AG09319 (cell line): ENCODE results near the gene ZNF680.

Source experiments
- DNase-seq: peaks from one replicate; pipeline ENCODE4 v3.0.0-alpha.2; 2010; ENCODE audit warnings: low read depth; ENCODE audit errors: extremely low read depth
- TF ChIP-seq, protein P1 (sequence below): IDR thresholded peaks from 2 replicates; pipeline ENCODE4 v1.5.1; 2011; ENCODE audit warnings: low read depth, mild to moderate bottlenecking, inconsistent platforms, low read length, moderate library complexity

ZNF680 gene

DNA sequence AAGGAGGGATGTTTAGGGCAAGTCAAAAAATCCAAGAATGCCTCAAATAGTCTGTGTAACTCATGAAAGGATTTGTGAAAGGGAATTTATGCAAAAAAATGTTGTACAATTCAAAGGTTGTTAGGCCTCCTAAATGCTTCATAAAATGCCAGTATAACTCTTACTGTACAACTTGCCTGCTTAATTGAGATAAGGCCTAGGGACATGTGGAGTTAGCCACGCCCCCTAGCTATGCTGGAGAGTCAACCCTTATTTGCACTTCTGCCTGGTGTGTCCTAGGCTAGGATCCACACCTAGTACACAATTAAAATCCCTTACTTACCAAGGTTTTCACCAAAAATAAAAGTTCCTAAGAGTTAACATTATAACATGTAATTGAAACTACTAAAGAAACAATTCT is 77.2 kb downstream of the ZNF680 start:
- TF ChIP-seq, protein P1, sequence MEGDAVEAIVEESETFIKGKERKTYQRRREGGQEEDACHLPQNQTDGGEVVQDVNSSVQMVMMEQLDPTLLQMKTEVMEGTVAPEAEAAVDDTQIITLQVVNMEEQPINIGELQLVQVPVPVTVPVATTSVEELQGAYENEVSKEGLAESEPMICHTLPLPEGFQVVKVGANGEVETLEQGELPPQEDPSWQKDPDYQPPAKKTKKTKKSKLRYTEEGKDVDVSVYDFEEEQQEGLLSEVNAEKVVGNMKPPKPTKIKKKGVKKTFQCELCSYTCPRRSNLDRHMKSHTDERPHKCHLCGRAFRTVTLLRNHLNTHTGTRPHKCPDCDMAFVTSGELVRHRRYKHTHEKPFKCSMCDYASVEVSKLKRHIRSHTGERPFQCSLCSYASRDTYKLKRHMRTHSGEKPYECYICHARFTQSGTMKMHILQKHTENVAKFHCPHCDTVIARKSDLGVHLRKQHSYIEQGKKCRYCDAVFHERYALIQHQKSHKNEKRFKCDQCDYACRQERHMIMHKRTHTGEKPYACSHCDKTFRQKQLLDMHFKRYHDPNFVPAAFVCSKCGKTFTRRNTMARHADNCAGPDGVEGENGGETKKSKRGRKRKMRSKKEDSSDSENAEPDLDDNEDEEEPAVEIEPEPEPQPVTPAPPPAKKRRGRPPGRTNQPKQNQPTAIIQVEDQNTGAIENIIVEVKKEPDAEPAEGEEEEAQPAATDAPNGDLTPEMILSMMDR: no peak
- DNase-seq: no peak
